Stimulated activated CD4-positive, alpha-beta T cell treated with anti-CD3 and anti-CD28 coated beads, Interleukin-1b, Interleukin-23, amount 100 ng/mL, for 1 hour (primary cell): ENCODE data around the gene MTHFSD.

ENCODE experiments used
- DNase-seq, 2 donors: peaks; one replicate each; pipeline ENCODE4 v3.0.0-alpha.2; 2020; ENCODE audit warnings: low read depth in 2 of 2

Gene MTHFSD

GRCh38 chr16:86550281-86550680 is 4.8 kb downstream of the MTHFSD start:
- no peak for DNase-seq

GRCh38 chr16:86549893-86550190 is 5.2 kb downstream of the MTHFSD start:
- no peak for DNase-seq

- DNase-seq = no peak
These were observed 5.8 kb downstream of the MTHFSD start for GRCh38 chr16:86549076-86549892.

- DNase-seq = no peak
These were observed 7.7 kb downstream of the MTHFSD start for GRCh38 chr16:86547286-86547685.

GRCh38 chr16:86546638-86547013 is 8.4 kb downstream of the MTHFSD start:
- DNase-seq = no peak

- no peak for DNase-seq
These were observed 8.9 kb downstream of the MTHFSD start for GRCh38 chr16:86545954-86546637.

- no peak for DNase-seq
These were observed 9.6 kb downstream of the MTHFSD start for GRCh38 chr16:86545481-86545880.

- no peak for DNase-seq
These were observed 12.0 kb downstream of the MTHFSD start for GRCh38 chr16:86542756-86543750.

GRCh38 chr16:86541560-86541959 is 13.5 kb downstream of the MTHFSD start:
- DNase-seq = no peak

GRCh38 chr16:86540894-86541293 is 14.1 kb downstream of the MTHFSD start:
- DNase-seq = no peak

- DNase-seq = no peak
These were observed 16.7 kb downstream of the MTHFSD start for GRCh38 chr16:86538196-86538780.

- DNase-seq = no peak
These were observed 17.5 kb downstream of the MTHFSD start for GRCh38 chr16:86537486-86537885.

- no peak for DNase-seq
These were observed 18.4 kb downstream of the MTHFSD start for GRCh38 chr16:86536621-86537020.

- DNase-seq = no peak
These were observed 20.0 kb downstream of the MTHFSD start for GRCh38 chr16:86534779-86535615.

GRCh38 chr16:86533767-86534351 is 21.2 kb downstream of the MTHFSD start:
- no peak for DNase-seq

- no peak for DNase-seq
These were observed 22.0 kb downstream of the MTHFSD start for GRCh38 chr16:86533076-86533475.

GRCh38 chr16:86532526-86532815 is 22.6 kb downstream of the MTHFSD start:
- no peak for DNase-seq

GRCh38 chr16:86531641-86532525 is 23.2 kb downstream of the MTHFSD start:
- no peak for DNase-seq

GRCh38 chr16:86531191-86531545 is 23.9 kb downstream of the MTHFSD start:
- DNase-seq = no peak
